GM23338 (cell line): ENCODE measurements around the gene EFR3B. TPM values are rescaled to one million over a fixed set of nuclear protein-coding genes. Genes with fewer than 3 reads are reported as not detected.

Experiments used
- ATAC-seq: fragments of 200-7000 bp; cut with Tn5 transposase; 3 replicates; pipeline ENCODE4 v1.9.1; 2020
- DNase-seq: peaks from one replicate; pipeline ENCODE4 v3.0.0-alpha.2; 2015; ENCODE audit warnings: low spot score
- H2AFZ ChIP-seq: fragments of 200-600 bp; sonication (generic); 2 replicates; pipeline ENCODE4 v1.8.0; 2016; ENCODE audit warnings: antibody characterized with exemption, mild to moderate bottlenecking, moderate library complexity
- H3F3A ChIP-seq: fragments of 200-600 bp; sonication (generic); replicated peaks from 2 replicates; pipeline ENCODE4 v1.8.0; 2017; ENCODE audit warnings: antibody characterized with exemption, mixed run types, low read depth
- H3K27ac ChIP-seq: fragments of 200-600 bp; sonication (generic); 2 replicates; pipeline ENCODE4 v1.6.1; 2016; ENCODE audit warnings: low read depth
- H3K27me3 ChIP-seq: fragments of 200-600 bp; sonication (generic); 2 replicates; pipeline ENCODE4 v1.8.0; 2016; ENCODE audit warnings: mild to moderate bottlenecking, mixed run types, moderate library complexity; ENCODE audit not compliant: insufficient read depth
- H3K36me3 ChIP-seq: fragments of 200-600 bp; sonication (generic); 2 replicates; pipeline ENCODE4 v1.8.0; 2016; ENCODE audit warnings: mild to moderate bottlenecking; ENCODE audit not compliant: insufficient read depth
- H3K4me1 ChIP-seq: fragments of 200-600 bp; sonication (generic); 2 replicates; pipeline ENCODE4 v1.8.0; 2016; ENCODE audit warnings: mild to moderate bottlenecking, moderate library complexity; ENCODE audit not compliant: insufficient read depth
- H3K4me2 ChIP-seq: fragments of 200-600 bp; sonication (generic); 2 replicates; pipeline ENCODE4 v1.7.1; 2017; ENCODE audit warnings: mixed run types
- H3K4me3 ChIP-seq: fragments of 200-600 bp; sonication (generic); 2 replicates; pipeline ENCODE4 v1.6.1; 2016; ENCODE audit warnings: mixed run types
- H3K79me2 ChIP-seq: fragments of 200-600 bp; sonication (generic); replicated peaks from 2 replicates; pipeline ENCODE4 v1.8.0; 2017; ENCODE audit warnings: mild to moderate bottlenecking; ENCODE audit not compliant: insufficient read depth
- H3K9me2 ChIP-seq: fragments of 200-600 bp; sonication (generic); 2 replicates; pipeline ENCODE4 v1.8.0; 2017; ENCODE audit not compliant: insufficient read depth
- H4K20me1 ChIP-seq: fragments of 200-600 bp; sonication (generic); replicated peaks from 2 replicates; pipeline ENCODE4 v1.8.0; 2017; ENCODE audit warnings: mild to moderate bottlenecking; ENCODE audit not compliant: insufficient read depth
- H3K27ac Mint-ChIP-seq: 2 replicates; pipeline ENCODE4 v1.8.0; 2020; ENCODE audit warnings: inconsistent platforms, mild to moderate bottlenecking, moderate library complexity, mixed read lengths
- H3K27me3 Mint-ChIP-seq: 3 replicates; pipeline ENCODE4 v1.8.0; 2022; ENCODE audit warnings: low read depth, mild to moderate bottlenecking, moderate library complexity, mixed read lengths, inconsistent platforms; ENCODE audit not compliant: insufficient read depth, poor library complexity
- H3K36me3 Mint-ChIP-seq: 3 replicates; pipeline ENCODE4 v1.8.0; 2021; ENCODE audit warnings: low read depth, mild to moderate bottlenecking, inconsistent platforms, moderate library complexity, mixed read lengths
- H3K4me1 Mint-ChIP-seq: 3 replicates; pipeline ENCODE4 v1.8.0; 2020; ENCODE audit warnings: mild to moderate bottlenecking, inconsistent platforms, mixed read lengths
- H3K4me3 Mint-ChIP-seq: 3 replicates; pipeline ENCODE4 v1.8.0; 2021; ENCODE audit warnings: moderate library complexity, mild to moderate bottlenecking, inconsistent platforms, mixed read lengths
- H3K9me3 Mint-ChIP-seq: 3 replicates; pipeline ENCODE4 v1.8.0; 2020; ENCODE audit warnings: moderate library complexity, mild to moderate bottlenecking, inconsistent platforms, mixed read lengths
- CREB1 ChIP-seq: fragments of 250-450 bp; sonication (Bioruptor Pico); IDR thresholded peaks from 2 replicates; pipeline ENCODE4 v1.5.0; 2020; ENCODE audit warnings: low read depth, mild to moderate bottlenecking, moderate library complexity
- EZH2phosphoT487 ChIP-seq: fragments of 200-600 bp; sonication (generic); IDR thresholded peaks from one replicate; pipeline ENCODE4 v1.8.1; 2018; ENCODE audit warnings: antibody characterized with exemption; ENCODE audit not compliant: unreplicated experiment
- NANOG ChIP-seq: IDR thresholded peaks from 2 replicates; pipeline ENCODE4 v1.6.1; 2016; ENCODE audit warnings: antibody characterized with exemption, borderline replicate concordance
- STAT1 ChIP-seq: IDR thresholded peaks from one replicate; pipeline ENCODE4 v1.6.1; 2016; ENCODE audit warnings: antibody characterized with exemption; ENCODE audit not compliant: unreplicated experiment
- ZNF331 ChIP-seq: fragments of 250-450 bp; sonication (Bioruptor Pico); IDR thresholded peaks from 2 replicates; pipeline ENCODE4 v1.5.0; 2020; ENCODE audit warnings: low read depth, mild to moderate bottlenecking, moderate library complexity
- ZNF462 ChIP-seq: fragments of 250-450 bp; sonication (Bioruptor Pico); IDR thresholded peaks from 2 replicates; pipeline ENCODE4 v1.5.0; 2020; ENCODE audit warnings: mild to moderate bottlenecking, moderate library complexity
- polyA plus RNA-seq: library from polyadenylated mRNA; unstranded; fragments of >200 nt; fragmentation: Nextera tagmentation; extraction: Ambion mirVana; gene quantifications from 2 replicates; pipeline ENCODE4 v1.2.1, GENCODE V29; 2016
- total RNA-seq: library from RNA; depleted of rRNA; stranded (reverse); fragments of >200 nt; shearing (Covaris generic); gene quantifications from 2 replicates; pipeline ENCODE4 v1.2.3, GENCODE V29; 2014

The EFR3B gene
- total and polyA plus RNA-seq, 2 experiments from 2014 or later = 3.3 to 10.7 TPM

GRCh38 chr2:25125189-25125588 is 83.3 kb downstream of the EFR3B start:
- Mint-ChIP-seq H3K9me3 (no peaks in the 10 kb centered on the region), H3K4me1 (peaks cover 2% of the 10 kb centered on the region; the same call in 2 of the 3 replicates), H3K27ac (no peak overlapping the region), H3K4me3 (no peak overlapping the region), H3K27me3 (peaks cover 8% of the 10 kb centered on the region), H3K36me3 (peaks cover 4% of the 10 kb centered on the region; the same call in 2 of the 3 replicates)
- H3K4me1 ChIP-seq = no peaks in the 10 kb centered on the region
- H3F3A ChIP-seq = no peaks in the 10 kb centered on the region
- no peak overlapping the region for H3K27ac ChIP-seq
- H3K79me2 ChIP-seq = no peaks in the 10 kb centered on the region
- H3K4me3 ChIP-seq = no peak overlapping the region
- TF ChIP-seq ZNF462 = no peak
- TF ChIP-seq ZNF331 (CRISPR knock-in tag) = no peak
- no peak for TF ChIP-seq NANOG
- TF ChIP-seq CREB1 (CRISPR knock-in tag) = no peak
- no peak for TF ChIP-seq EZH2phosphoT487
- H3K4me2 ChIP-seq = no peak overlapping the region
- no peaks in the 10 kb centered on the region for H3K27me3 ChIP-seq
- no peaks in the 10 kb centered on the region for H3K36me3 ChIP-seq
- H3K9me2 ChIP-seq = no peaks in the 10 kb centered on the region
- ATAC-seq (no peak), DNase-seq (no peak)
- H2AFZ ChIP-seq = no peak overlapping the region
- no peaks in the 10 kb centered on the region for H4K20me1 ChIP-seq

GRCh38 chr2:25125976-25126375 is 84.1 kb downstream of the EFR3B start:
- H3K79me2 ChIP-seq = no peaks in the 10 kb centered on the region
- H3K4me3 Mint-ChIP-seq = no peak overlapping the region
- no peaks in the 10 kb centered on the region for H4K20me1 ChIP-seq
- no peak overlapping the region for H3K27ac Mint-ChIP-seq
- H3K4me3 ChIP-seq = no peak overlapping the region
- peaks cover 2% of the 10 kb centered on the region for H3K4me1 Mint-ChIP-seq
- H3K36me3 ChIP-seq = no peaks in the 10 kb centered on the region
- TF ChIP-seq ZNF462 (no peak), STAT1 (no peak), NANOG (no peak), EZH2phosphoT487 (no peak)
- H3K9me2 ChIP-seq = no peaks in the 10 kb centered on the region
- DNase-seq (no peak), ATAC-seq (no peak)
- H3K36me3 Mint-ChIP-seq = peaks cover 4% of the 10 kb centered on the region; the same call in 2 of the 3 replicates
- no peaks in the 10 kb centered on the region; the same call in 2 of the 3 replicates for H3K9me3 Mint-ChIP-seq
- H3K27me3 ChIP-seq = peaks cover 7% of the 10 kb centered on the region
- H3K4me1 ChIP-seq = no peaks in the 10 kb centered on the region
- H3K4me2 ChIP-seq = no peak overlapping the region
- no peak overlapping the region for H3K27ac ChIP-seq
- peaks cover 12% of the 10 kb centered on the region for H3K27me3 Mint-ChIP-seq
- no peak overlapping the region for H2AFZ ChIP-seq
- no peaks in the 10 kb centered on the region for H3F3A ChIP-seq
